SHP77 treated with DMSO at 0.1 percent for 48 hours (cell line): ENCODE results near the gene OPCML.

Source experiments
- DNase-seq: peaks from one replicate; lab custom pipeline; 2025; lab: John Stamatoyannopoulos, UW

The OPCML gene

GRCh38 chr11:132658696-132659095 is 873.6 kb downstream of the OPCML start:
- no peak for DNase-seq

DNA sequence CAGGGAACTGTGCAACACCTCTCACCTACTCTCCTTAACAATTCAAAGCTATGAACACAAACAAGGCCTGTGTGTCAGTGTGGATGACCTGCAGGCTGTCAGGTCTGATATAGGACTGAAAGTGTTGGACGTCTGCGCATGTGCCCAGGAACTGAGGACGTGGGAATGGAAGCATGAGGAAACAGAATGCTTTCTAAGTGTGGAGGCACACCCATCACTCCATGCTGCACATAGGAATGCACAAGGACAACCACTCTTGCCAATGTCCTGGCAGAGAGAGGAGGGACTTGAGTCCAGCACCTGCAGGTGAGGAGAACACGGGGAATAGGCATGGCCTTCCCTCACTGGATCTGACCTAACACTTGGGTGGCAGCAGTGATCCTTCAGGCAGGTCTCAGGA is 874.3 kb downstream of the OPCML start:
- no peak for DNase-seq

GRCh38 chr11:132655187-132655855 is 877.0 kb downstream of the OPCML start:
- DNase-seq = no peak

- no peak for DNase-seq
Measured at GRCh38 chr11:132653237-132653636, 879.1 kb downstream of the OPCML start.

DNA sequence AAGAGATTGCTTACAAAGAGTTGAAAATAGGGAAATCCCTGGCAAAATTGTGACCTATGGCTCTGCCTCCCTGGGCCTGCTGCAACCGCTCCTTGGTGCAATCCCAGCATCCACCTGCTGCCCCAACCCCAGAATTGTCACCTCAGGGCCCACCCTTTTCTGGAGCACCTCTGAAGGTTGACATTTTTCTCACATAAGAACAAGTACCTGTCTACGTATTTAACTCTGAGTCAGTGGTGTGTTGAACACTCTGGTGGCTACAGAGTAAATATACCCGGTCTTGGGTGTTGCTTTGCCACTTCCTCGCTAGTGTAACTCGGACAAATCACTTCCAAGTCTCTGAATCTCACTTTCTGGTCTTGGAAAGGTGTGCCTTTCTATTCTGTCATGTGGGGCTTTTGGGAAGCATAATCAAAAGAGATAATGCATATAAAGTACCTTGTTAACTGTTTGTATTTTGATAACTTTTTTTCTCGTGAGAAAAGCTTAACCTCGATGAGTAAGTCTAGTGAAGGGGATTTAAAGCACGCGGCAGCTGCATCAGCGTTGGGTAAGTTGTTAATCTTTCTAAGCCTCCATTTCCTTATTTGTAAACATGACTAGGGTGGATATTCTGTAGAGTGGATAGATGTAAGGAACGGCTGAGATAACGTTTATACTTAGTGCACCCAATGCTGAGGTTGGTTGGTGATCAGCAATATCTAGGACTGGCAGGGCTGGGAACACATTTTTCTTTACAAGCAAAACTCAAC is 881.2 kb downstream of the OPCML start:
- DNase-seq = no peak

DNA sequence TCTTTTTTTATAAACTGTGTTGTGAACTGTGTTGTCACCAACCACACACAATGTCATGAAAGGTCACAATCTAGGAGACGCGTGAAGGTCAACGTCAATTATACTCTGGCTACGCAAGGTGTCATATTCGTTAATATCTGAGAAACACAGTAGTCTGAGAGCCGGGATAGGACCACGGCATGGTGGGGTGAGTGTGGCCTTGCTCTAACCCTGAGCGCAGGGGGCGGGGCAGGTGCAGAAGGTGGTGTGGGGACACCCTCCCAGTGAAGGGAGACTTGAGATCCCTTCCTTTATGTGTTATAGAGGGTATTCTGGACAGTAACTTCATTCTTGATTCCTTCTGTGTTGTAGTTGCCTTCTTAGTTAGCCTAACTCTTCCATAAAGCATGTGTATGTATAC is 883.0 kb downstream of the OPCML start:
- DNase-seq = no peak

- no peak for DNase-seq
Measured at GRCh38 chr11:132648851-132649250, 883.5 kb downstream of the OPCML start.

DNA sequence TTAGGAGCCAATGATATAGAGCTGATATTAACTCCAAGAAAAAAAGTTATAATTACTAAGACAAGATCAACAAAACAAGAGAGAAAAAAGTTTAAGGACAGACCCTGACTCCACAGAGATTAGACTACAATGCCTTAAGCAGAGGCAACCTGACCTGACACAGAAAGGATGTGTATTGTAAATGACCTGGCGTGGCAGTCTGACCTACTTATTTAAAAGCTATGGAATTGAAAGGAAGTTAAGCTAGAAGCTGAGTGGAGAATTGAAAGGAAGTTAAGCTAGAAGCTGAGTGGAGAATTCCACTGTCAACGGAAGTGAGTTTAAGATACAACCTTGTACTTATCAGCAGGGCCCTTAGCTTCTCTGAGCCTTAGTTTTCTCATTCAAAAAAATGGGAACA is 885.4 kb downstream of the OPCML start:
- DNase-seq = no peak

- DNase-seq = no peak
Measured at GRCh38 chr11:132644520-132645239, 887.6 kb downstream of the OPCML start.

- no peak for DNase-seq
Measured at GRCh38 chr11:132643239-132643638, 889.1 kb downstream of the OPCML start.

- DNase-seq = no peak
Measured at GRCh38 chr11:132640952-132641351, 891.3 kb downstream of the OPCML start.

- DNase-seq = no peak
Measured at GRCh38 chr11:132639986-132640385, 892.3 kb downstream of the OPCML start.

- no peak for DNase-seq
Measured at GRCh38 chr11:132639403-132639802, 892.9 kb downstream of the OPCML start.

DNA sequence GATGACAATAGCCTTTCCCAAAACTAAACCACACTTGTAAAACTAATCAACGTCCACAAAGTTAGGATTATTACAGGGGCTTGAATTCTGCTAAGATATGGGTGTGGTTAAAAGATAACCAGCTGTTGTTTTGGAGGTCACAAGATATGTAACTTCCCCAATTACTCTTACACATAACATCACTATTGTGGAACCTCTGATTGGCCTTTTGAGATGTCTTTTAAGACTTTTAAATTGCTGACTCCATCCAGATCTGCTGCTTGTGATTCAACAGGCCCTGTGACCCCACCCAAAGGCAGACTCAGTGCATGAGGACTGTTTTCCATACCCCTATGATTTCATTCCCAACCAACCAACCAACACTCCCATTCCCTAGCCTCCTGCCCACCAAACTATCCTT is 893.9 kb downstream of the OPCML start:
- DNase-seq = no peak

GRCh38 chr11:132636523-132636922 is 895.8 kb downstream of the OPCML start:
- no peak for DNase-seq

DNA sequence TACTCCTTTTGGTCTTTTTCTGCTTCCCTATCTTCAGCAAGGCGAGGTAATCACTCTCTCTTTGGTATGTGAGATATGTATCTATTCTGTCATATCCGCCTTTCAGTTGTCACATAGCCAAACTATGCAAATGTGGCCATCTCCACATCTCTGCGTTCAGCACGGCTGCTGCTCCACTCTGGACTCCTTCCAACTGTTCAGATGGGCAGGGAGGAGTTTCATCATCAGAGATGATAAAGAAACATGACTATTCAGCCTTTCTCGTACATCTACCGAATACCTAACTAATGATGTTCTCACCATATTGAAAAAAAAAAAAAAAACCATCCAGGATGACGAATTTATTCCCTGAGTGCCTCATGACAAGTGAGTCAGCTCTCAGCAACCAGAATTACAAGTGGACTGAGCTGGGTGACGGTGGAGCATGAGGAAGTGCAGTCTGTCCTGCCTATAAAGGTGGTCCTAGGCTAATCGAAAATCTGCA is 899.6 kb downstream of the OPCML start:
- DNase-seq = no peak

- DNase-seq = no peak
Measured at GRCh38 chr11:132631989-132632388, 900.3 kb downstream of the OPCML start.

- no peak for DNase-seq
Measured at GRCh38 chr11:132627981-132628380, 904.3 kb downstream of the OPCML start.

DNA sequence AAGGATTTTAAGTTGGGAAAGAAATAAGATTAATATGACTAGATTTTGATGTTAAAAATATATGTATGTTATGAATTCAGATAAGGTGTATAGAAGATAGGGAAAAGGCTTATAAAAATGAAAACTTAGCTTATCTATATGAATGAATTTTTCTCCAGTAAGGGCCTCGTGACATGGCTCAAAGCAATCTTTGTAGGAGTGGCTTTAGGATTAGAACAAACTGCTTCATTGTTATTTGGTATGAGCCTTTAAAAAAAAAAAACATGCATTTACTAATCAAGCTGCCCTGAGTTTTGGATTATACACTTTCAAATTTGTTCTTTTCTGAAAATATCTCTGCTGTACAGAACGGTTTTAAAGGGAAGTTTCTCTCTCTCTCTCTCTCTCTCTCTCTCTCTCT is 905.9 kb downstream of the OPCML start:
- no peak for DNase-seq

- DNase-seq = no peak
Measured at GRCh38 chr11:132623511-132623910, 908.8 kb downstream of the OPCML start.

GRCh38 chr11:132621976-132622580 is 910.2 kb downstream of the OPCML start:
- DNase-seq = no peak

DNA sequence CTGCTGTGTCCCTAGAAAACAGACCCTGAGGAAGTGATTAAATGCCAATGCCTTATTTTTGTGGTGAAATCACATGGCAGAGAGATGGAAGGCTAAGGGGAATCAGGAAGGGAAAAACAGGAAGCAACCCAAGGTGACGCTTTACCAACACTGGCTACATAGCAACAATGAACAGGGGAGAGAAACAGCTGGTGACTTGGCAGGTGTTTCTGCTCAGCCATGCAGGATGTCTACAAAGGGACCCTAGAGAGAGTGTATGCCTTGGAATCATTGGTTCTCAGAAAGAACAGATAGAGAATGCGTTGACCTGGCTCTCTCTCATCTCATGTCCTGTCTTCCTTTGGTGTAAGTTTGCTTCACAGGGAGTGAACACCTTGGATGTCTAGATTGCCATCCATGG is 911.9 kb downstream of the OPCML start:
- DNase-seq = no peak

DNA sequence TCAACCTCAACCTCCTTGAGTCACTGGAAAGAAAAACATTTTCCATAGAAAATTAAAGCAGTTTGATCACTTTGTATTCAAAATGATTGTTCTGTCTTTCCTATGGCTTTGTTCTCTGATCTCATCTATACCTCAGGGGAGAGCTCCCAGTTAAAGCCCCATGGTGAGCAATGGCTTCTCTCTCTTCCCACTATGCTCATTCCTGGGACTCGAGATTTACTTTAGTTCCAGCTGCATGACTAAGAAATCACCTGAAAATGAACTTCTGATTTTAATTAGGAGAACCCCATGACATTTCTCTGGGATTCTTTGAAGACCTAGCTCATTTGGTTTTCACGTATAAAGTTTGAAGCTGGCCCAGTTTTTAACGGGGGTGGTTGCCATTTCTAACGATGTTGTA is 921.5 kb downstream of the OPCML start:
- no peak for DNase-seq
